ENCODE measurements around the gene AKIRIN2. TPM values are rescaled to one million over a fixed set of nuclear protein-coding genes. Genes with fewer than 3 reads are reported as not detected.

The AKIRIN2 gene
- total and polyA plus RNA-seq, 2 donors (not counting 1 experiment from before 2014, with no cell fraction given): 82.2 to 108 TPM

DNA sequence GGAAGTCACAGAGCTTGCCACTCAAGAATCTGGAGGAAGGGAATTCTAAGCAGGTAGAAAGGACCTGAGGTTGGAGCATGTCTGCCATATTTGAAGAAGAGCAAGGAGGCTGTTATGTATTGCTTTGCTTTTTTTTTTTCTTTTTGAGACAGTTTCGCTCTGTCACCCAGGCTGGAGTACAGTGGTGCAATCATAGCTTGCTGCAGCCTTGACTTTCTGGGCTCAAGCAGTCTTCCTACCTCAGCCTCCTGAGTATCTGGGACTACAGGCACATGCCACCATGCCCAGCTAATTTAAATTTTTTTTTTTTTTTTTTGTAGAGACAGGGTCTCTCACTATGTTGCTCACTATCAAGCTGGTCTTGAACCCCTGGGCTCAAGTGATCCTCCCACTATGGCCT is 71.3 kb downstream of the AKIRIN2 start:
- no peaks in the 10 kb centered on the region for H3K27me3 Mint-ChIP-seq
- DNase-seq (no peak), ATAC-seq (ENCODE audit: low read depth) (no peak)
- TF ChIP-seq EZH2 (IDR thresholded peaks at IDR 0.05; ENCODE audit: borderline replicate concordance, insufficient read depth, low read depth, low read length, poor library complexity, severe bottlenecking): no peak
- TF ChIP-seq, protein P1, sequence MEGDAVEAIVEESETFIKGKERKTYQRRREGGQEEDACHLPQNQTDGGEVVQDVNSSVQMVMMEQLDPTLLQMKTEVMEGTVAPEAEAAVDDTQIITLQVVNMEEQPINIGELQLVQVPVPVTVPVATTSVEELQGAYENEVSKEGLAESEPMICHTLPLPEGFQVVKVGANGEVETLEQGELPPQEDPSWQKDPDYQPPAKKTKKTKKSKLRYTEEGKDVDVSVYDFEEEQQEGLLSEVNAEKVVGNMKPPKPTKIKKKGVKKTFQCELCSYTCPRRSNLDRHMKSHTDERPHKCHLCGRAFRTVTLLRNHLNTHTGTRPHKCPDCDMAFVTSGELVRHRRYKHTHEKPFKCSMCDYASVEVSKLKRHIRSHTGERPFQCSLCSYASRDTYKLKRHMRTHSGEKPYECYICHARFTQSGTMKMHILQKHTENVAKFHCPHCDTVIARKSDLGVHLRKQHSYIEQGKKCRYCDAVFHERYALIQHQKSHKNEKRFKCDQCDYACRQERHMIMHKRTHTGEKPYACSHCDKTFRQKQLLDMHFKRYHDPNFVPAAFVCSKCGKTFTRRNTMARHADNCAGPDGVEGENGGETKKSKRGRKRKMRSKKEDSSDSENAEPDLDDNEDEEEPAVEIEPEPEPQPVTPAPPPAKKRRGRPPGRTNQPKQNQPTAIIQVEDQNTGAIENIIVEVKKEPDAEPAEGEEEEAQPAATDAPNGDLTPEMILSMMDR (IDR thresholded peaks at IDR 0.05): no peak
- ChIA-PET CTCF (no interaction called here), POLR2A (no interaction called here)
- Histone ChIP-seq H3K27me3 (replicated peaks in 1 of 4; ENCODE audit: control extremely low read depth in 1 of 4, control insufficient read depth in 3 of 4, insufficient read depth in 4 of 4, low read length in 3 of 4) (no peaks in the 10 kb centered on the region), H3K4me2 (replicated peaks; ENCODE audit: low read depth, low read length, poor library complexity, severe bottlenecking) (no peak overlapping the region), H3K9ac (ENCODE audit: low read length) (no peak overlapping the region), H3K9me3 (ENCODE audit: control extremely low read depth in 1 of 3, control insufficient read depth in 2 of 3, insufficient read depth in 1 of 3, low read length in 2 of 3) (no peaks in the 10 kb centered on the region), H2AFZ (ENCODE audit: insufficient read depth, low read depth, low read length, poor library complexity, severe bottlenecking) (no peak overlapping the region), H4K20me1 (ENCODE audit: control insufficient read depth, insufficient read depth, low read length, poor library complexity, severe bottlenecking) (no peaks in the 10 kb centered on the region), H3K27ac (ENCODE audit: low read length in 2 of 2) (no peak overlapping the region), H3K36me3 (replicated peaks in 1 of 2; ENCODE audit: control extremely low read depth in 1 of 2, control insufficient read depth in 1 of 2, extremely low read depth in 1 of 2, insufficient read depth in 2 of 2, low read length in 1 of 2) (peaks cover 0 to 8% of the 10 kb centered on the region in 2 experiments), H3K79me2 (ENCODE audit: control insufficient read depth, insufficient read depth, low read length) (no peaks in the 10 kb centered on the region), H3K4me1 (ENCODE audit: control insufficient read depth in 2 of 2, insufficient read depth in 2 of 2, low read length in 2 of 2) (no peaks in the 10 kb centered on the region), H3K4me3 (ENCODE audit: control extremely low read depth in 1 of 5, extremely low read depth in 1 of 5, insufficient read depth in 1 of 5, low read depth in 2 of 5, low read length in 4 of 5) (no peak overlapping the region)
- H3K9me3 Mint-ChIP-seq (ENCODE audit: insufficient read depth): no peaks in the 10 kb centered on the region
- intact Hi-C loops (cut with micrococcal nuclease): no loop called here
- no peak overlapping the region for H3K27ac Mint-ChIP-seq
- WGBS (ENCODE audit: insufficient coverage): no CpG with 5 or more reads among the region's 1 CpG
- H3K4me3 Mint-ChIP-seq: no peak overlapping the region
- H3K4me1 Mint-ChIP-seq: no peaks in the 10 kb centered on the region

GRCh38 chr6:87628881-87629280 is 73.2 kb downstream of the AKIRIN2 start:
- H3K27ac Mint-ChIP-seq: no peak overlapping the region
- no peak for TF ChIP-seq EZH2 (IDR thresholded peaks at IDR 0.05; ENCODE audit: borderline replicate concordance, insufficient read depth, low read depth, low read length, poor library complexity, severe bottlenecking)
- TF ChIP-seq, protein P1 (IDR thresholded peaks at IDR 0.05): no peak
- no peaks in the 10 kb centered on the region for H3K27me3 Mint-ChIP-seq

More at GRCh38 chr6:87628881-87629280, 73.2 kb downstream of the AKIRIN2 start:
- no peak for DNase-seq
- peaks cover 0 to 8% of the 10 kb centered on the region in 2 experiments for H3K36me3 ChIP-seq (replicated peaks in 1 of 2; ENCODE audit: control extremely low read depth in 1 of 2, control insufficient read depth in 1 of 2, extremely low read depth in 1 of 2, insufficient read depth in 2 of 2, low read length in 1 of 2)
- H3K27me3 ChIP-seq (replicated peaks in 1 of 4; ENCODE audit: control extremely low read depth in 1 of 4, control insufficient read depth in 3 of 4, insufficient read depth in 4 of 4, low read length in 3 of 4): no peaks in the 10 kb centered on the region
- no peaks in the 10 kb centered on the region for H3K4me1 ChIP-seq (ENCODE audit: control insufficient read depth in 2 of 2, insufficient read depth in 2 of 2, low read length in 2 of 2)
- no peak overlapping the region for H3K27ac ChIP-seq (ENCODE audit: low read length in 2 of 2)
- H3K4me3 ChIP-seq (ENCODE audit: control extremely low read depth in 1 of 5, extremely low read depth in 1 of 5, insufficient read depth in 1 of 5, low read depth in 2 of 5, low read length in 4 of 5): no peak overlapping the region
- CTCF ChIA-PET: interaction anchor here (0.6 kb wide), 1 partner anchor 143 kb away, joined by 3 read pairs; no protein-coding TSS in a partner anchor
- ATAC-seq (ENCODE audit: low read depth): no peak
- intact Hi-C loops (cut with micrococcal nuclease): no loop called here
- Mint-ChIP-seq H3K4me3 (no peak overlapping the region), H3K4me1 (no peaks in the 10 kb centered on the region), H3K9me3 (ENCODE audit: insufficient read depth) (no peaks in the 10 kb centered on the region)
- H4K20me1 ChIP-seq (ENCODE audit: control insufficient read depth, insufficient read depth, low read length, poor library complexity, severe bottlenecking): no peaks in the 10 kb centered on the region
- no peaks in the 10 kb centered on the region for H3K9me3 ChIP-seq (ENCODE audit: control extremely low read depth in 1 of 3, control insufficient read depth in 2 of 3, insufficient read depth in 1 of 3, low read length in 2 of 3)
- H3K9ac ChIP-seq (ENCODE audit: low read length): no peak overlapping the region
- no peak overlapping the region for H3K4me2 ChIP-seq (replicated peaks; ENCODE audit: low read depth, low read length, poor library complexity, severe bottlenecking)
- POLR2A ChIA-PET: no interaction called here
- H3K79me2 ChIP-seq (ENCODE audit: control insufficient read depth, insufficient read depth, low read length): no peaks in the 10 kb centered on the region
- no peak overlapping the region for H2AFZ ChIP-seq (ENCODE audit: insufficient read depth, low read depth, low read length, poor library complexity, severe bottlenecking)
